HG02642 (cell line): ENCODE data around the gene OR10AD1.

Experiments
- ATAC-seq: cut with Tn5 transposase; IDR thresholded peaks from one replicate; pipeline ENCODE4 v1.9.1; 2021; ENCODE audit warnings: mild to moderate bottlenecking; ENCODE audit not compliant: unreplicated experiment, poor library complexity

OR10AD1 gene

GRCh38 chr12:48193623-48194022 lies 9.5 kb downstream of the OR10AD1 start:
- no peak for ATAC-seq

- no peak for ATAC-seq
These were observed 10.2 kb downstream of the OR10AD1 start for GRCh38 chr12:48192861-48193260.

- ATAC-seq = no peak
These were observed 12.0 kb downstream of the OR10AD1 start for GRCh38 chr12:48191096-48191495.

GRCh38 chr12:48189331-48190125 lies 13.6 kb downstream of the OR10AD1 start:
- ATAC-seq = no peak

GRCh38 chr12:48187916-48188695 lies 15.0 kb downstream of the OR10AD1 start:
- no peak for ATAC-seq

GRCh38 chr12:48185181-48185919 lies 17.7 kb downstream of the OR10AD1 start:
- ATAC-seq = no peak

- no peak for ATAC-seq
These were observed 18.6 kb downstream of the OR10AD1 start for GRCh38 chr12:48184549-48184922.

- peak; percentile 2 for ATAC-seq
These were observed 19.1 kb downstream of the OR10AD1 start for GRCh38 chr12:48183876-48184548.

GRCh38 chr12:48183091-48183875 lies 19.8 kb downstream of the OR10AD1 start, which contains the start of gene CCDC184:
Gene CCDC184 (plus strand): TSS chr12:48183644. CDS start chr12:48184123, 479 bp downstream.
- ATAC-seq = peak; percentile 75

GRCh38 chr12:48182631-48183030 lies 20.5 kb downstream of the OR10AD1 start:
- peak; percentile 4 for ATAC-seq

- no peak for ATAC-seq
These were observed 22.1 kb downstream of the OR10AD1 start for GRCh38 chr12:48180857-48181495.

GRCh38 chr12:48180424-48180823 lies 22.7 kb downstream of the OR10AD1 start:
- no peak for ATAC-seq

- ATAC-seq = no peak
These were observed 23.6 kb downstream of the OR10AD1 start for GRCh38 chr12:48179466-48179865.

GRCh38 chr12:48177982-48178381 lies 25.1 kb downstream of the OR10AD1 start:
- ATAC-seq = no peak

GRCh38 chr12:48176417-48176751 lies 26.7 kb downstream of the OR10AD1 start:
- no peak for ATAC-seq

GRCh38 chr12:48175613-48176416 lies 27.3 kb downstream of the OR10AD1 start:
- no peak for ATAC-seq

- ATAC-seq = no peak
These were observed 34.1 kb downstream of the OR10AD1 start for GRCh38 chr12:48169011-48169410.
